Measurements from ENCODE around the gene STK11.
A peak's percentile ranks its signal among the peaks of the same experiment; 100 is the strongest.
"Not testable (repeated sequence)": the region's sequence is repeated elsewhere in the genome, so short reads cannot be mapped to it uniquely, and the experiment has no call there.

Gene STK11

DNA sequence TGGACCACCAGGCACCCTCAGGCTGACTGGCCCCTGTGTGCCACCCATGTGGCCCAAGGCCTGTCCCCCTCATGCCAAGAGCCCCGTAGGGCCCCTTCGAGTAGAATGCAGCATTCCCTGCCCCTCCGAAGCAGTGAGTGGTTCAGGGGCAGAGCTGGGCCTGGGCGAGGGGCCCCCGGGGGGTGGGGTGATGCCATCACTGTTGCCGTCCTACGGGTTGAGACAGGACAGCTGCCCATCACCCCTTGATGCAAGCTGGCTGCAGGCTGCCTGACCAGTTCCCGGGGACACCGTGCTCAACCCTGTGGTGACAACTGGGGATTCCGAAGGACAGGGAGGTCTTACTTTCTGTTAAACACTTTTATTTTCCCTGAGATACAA, 36.2 kb upstream of the STK11 start:
- DNase-seq, result no peak

DNA sequence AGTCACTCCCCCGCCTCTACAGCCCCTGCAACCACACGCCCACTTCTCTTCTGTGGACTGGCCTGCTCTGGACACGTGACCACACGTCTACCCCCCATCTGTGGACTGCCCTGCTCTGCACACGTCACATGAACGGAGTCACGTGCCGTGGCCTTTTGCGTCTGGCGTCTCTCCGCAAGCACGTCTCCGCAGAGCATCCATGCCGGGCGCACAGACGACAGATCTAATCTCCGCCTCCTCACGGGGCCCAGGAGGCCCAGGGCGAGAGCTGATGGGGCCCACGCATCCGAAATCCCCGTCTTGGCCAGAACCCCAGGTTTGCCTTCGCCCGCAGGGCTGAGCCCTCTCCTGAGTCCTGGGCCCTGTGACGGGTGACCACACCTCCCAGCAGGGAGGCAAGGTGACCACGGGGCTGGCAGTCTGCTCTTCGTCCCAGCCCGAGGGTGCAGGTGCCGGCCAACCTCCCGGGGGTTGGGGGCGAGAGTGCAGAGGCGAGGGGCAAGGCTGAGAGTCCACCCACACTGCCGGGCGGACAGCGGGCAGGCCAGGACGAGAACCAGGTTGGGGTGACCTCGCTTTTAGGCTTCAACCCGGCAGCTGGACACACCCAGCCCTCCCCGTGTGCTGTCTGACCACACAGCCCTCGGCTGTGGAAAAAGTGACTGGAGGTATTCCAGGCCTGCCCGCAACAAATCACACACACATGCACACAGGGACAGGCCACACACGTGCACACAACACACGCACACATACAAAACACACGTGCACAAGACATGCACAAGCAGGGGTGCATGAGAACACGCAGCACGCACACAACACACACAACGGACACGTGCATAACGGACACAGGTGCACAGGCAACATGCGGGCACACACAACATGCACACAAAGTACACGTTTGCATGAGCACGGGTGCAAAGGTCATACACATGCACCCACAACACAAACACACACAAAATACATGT, 35.4 kb upstream of the STK11 start:
- DNase-seq, result no peak

DNA sequence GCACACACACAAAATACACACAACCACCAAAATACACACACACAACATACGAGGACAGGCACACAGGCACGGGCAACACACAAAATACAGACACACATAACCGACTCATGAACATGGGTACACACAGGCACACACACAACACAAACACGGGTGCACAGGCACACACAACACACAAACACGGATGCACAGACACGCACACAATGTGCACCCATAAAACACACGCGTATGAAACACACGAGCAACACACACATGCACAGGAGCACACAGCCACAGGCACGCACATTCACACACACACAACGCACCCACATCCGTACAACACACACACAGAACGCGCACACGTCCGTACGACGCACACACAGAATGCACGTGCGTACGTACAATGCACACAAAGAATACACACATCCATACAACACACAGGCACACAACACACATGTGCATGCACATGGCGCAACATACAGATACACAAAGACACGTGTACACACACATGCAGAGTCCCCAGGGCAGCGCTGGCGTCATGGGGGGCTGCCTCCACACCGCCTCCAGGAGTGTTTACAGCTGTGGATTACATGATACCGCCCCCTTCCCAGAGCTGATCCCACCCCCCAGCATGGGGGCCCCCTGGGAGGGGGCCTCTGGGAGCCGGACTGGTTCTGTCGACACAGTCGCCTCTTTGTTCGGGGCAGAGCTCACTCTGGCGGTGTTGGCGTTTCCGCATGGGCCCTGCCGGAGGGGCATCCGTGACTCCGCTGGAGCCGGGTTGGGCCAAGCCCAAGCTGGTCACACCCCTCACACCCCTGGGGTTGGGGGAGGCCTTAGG, 34.4 kb upstream of the STK11 start:
- DNase-seq, result no peak

DNA sequence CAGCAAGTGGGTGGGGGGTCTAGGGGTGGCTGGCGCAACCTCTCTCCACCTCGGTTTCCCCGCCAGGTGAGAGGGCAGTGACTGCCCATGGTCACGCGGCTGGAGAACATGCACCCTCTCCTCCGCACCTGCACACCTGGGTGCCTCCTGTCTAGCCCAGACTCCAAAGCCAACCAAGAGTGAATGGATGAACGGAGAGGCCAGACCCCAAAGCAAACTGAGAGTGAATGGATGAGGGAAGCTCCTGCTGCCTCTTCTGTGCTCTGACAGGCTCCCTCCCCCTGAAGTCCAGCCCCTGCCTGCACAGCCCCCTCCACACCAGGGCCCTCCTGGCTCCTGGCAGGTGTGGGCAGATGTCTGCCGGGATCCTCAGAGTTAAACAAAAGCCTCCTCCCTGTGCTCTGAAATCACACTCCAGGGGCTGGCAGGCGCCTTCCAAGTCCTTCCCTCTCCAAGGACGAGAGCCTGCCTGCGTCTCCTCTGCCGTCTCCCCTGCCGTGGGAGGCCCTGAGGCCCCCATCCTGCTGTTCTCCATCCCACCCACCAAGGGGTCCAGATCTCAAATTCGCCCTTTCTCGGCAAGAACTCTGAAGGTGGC, 33.7 kb upstream of the STK11 start:
- DNase-seq, result no peak

DNA sequence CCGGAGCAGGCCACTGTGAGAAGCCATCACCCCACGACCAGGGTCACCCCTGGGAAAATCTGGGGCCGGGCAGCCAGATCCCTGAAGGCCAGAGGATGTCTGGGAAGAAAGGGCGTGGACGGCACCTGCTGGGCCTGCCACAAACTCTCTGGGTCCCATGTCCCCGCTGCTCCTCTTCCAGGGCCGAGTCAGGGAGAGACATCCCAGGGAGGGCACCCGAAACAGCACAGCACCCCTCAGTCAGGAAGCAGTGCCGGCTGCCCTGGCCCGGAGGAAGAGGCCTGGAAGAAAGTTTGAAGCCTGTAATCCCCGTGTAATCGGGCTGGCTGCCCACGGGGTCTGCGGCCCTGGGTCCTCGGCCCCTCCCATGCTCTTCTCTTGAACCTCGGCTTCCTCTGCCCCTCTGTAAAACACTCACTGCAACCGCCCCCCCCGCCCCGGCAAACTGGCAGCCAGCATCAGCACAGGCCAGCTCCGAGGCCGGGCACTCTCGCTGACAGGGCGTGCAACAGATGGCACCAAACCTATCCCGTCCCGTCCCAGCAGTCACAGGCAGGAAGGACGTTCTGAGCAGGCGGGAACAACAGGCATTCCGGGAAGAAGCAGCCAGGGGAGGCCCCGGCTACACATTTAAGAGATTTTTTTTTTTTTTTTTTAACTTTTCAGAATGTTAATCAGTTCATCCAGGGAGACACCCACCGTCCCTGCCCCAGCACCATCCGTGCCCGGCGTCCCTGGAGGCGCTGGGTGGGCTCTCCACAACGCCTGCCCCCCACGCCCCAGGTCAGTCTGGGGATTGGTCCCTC, 33.0 kb upstream of the STK11 start:
- DNase-seq, result no peak

DNA sequence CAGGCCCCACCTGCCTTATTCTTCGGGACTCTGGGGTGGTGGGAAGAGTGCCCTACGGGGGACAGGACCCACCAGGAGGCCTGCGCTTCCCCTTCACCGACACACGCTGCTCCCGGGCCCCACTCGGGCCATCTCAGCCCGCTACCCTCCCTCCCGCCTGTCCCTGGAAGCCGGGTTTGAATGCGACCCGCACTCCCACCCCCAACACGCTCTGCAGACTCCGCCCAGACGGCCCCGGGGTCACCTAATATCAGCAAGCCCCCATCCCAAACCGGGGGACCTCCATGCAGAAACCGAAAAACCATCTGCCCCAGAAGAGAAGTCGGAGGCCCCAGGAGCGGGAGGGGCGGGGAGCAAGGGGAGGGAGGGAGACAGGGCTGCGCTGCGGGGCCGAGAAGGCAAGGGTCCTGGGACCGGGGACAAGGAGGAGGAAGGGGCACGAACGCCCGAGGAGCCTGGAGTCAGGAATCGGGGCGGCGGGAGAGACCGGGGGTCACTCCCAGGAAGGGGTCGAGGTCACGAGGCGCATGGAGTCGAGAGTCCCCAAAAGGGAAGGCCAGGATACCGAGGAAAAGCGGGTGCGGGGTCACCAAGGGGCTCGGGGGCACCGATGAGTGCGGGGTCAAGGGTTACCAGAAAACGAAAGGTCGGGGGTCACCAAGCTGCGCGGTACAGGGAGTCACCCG, 32.3 kb upstream of the STK11 start:
- peak in 1 of 2 donors; percentile 22 for DNase-seq

DNA sequence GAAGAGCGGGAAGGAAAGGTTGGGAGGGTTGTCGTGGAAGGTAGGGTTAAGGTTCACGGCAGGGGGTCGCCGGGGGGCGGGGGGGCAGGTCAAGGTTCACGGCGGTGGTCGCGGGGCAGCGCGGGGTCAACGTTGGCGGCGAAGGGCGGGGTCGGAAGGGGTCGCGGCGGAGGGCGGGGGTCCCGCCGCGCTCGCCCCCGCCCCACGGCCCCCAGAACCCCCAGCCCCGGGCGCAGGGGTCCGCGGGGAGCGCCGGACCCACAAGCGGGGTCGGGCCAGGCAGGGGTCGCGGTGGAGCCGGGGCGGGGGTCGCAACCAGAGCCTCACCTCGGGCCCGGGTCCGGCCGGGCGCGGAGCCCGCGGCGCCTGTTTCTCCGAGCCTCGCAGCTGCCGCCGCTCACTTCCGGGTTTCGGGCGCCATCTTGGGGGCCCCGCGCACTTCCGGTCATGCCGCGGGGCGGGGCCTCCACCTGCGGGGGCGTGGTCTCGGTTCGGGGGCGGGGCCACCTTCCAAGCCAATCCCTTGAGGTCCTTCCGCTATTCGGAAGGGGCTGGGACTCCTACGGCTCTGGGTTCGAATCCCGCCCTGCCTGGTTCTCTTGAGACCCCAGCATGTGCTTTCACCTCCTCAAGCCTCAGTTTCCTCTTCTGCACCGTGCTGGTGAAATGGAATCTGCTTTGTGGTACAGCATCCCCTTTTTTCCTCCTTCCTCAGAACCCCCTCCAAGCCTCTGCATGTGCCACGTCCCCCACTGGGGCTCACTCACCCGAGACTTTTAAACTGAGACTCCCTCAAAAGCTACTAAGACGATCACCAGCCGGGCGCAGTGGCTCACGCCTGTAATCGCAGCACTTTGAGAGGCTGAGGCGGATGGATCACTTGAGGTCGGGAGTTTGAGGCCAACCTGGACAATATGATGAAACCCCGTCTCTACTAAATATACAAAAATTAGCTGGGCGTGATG, 31.5 kb upstream of the STK11 start, which contains the start of gene SBNO2:
Gene SBNO2 (minus strand): TSS at position 424 of the 965 bp plus-strand sequence. CDS start 19,992 bp downstream, outside the sequence.
- DNase-seq, result peak; percentile 89 to 90

DNA sequence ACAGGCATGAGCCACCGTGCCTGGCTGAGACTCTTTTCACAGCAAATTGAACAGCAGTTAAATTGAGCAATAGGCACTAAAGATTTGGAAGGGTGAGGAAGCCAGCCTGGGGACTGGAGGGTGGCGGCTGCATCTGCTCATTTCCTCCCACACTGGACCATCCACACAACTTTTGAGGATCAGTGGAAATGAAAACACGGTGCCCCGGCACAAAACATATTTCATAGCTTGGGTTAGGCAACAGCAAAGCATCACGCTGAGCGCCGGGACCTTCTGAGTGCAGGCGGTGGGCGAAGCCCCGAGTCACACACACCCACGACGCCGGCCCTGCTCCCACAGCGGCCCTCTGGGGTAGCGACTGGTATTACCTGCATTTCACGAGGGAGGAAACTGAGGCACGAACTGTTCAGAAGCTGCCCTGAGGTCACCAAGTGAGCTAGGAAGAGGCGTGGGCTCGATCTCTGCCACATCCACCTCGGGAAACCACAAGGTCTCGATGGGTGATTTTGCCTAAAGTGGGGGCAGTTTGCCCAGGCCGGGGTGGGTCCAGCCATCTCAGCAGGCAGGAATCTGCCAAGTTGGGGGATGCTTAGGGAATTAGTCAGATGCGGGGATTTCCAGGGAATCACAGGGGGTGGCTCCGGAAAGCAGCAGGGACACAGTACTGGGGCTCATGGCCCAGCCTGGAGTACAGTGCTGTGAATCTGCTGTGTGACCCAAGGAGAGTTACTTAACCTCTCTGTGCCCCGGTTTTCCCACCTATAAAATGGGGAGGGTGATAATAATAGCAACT, 28.1 kb upstream of the STK11 start:
- DNase-seq, result no peak

DNA sequence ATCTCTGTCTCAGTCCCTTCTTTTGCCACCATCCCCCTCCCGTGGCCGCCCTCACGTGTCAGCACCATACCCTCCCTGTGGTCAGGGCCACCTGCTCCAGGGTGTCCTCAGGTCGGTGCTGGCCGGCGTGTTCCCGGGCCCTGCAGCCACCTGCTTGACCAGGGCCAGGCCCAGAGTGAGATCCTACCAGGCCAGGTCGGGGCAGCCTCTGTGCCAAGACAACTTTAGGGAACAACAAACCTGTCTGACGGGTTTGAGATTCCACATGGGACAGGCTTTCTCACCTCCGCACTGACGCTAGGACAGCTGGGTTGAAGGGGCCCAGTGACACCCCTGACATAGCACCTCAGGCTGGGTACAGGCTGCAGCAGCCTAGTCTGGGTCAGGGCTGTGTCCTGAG, 24.0 kb upstream of the STK11 start:
- DNase-seq, result no peak

DNA sequence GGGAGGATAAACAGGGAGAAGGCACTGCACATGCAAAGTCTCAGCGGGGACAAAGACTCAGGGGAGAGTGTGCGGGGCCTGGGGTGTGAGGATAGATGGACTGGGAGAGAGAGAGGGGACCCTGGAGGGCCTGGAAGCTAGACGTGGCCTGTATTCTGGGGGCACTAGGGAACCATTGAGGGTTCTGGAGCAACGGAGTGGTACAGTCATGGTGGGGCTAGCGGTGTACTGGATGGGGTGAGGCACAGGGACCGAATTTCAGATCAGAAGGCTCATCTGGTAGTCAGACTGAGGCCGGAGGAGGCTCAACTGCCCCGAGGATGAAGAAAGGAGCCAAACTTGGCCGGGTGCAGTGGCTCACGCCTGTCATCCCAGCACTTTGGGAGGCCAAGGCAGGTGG, 23.5 kb upstream of the STK11 start:
- no peak for DNase-seq

DNA sequence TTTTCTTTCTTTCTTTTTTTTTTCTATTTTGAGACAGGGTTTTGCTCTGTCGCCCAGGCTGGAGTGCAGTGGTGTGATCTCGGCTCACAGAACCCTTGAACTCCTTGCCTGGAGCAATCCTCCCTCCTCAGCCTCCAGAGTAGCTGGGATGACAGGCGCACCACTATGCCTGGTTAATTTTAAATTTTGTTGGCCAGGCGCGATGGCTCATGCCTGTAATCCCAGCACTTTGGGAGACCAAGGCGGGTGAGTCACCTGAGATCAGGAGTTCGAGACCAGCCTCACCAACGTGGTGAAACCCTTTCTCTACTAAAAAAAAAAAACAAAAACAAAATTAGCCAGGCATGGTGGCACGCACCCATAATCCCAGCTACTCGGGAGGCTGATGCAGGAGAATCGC, 22.9 kb upstream of the STK11 start:
- no peak for DNase-seq

DNA sequence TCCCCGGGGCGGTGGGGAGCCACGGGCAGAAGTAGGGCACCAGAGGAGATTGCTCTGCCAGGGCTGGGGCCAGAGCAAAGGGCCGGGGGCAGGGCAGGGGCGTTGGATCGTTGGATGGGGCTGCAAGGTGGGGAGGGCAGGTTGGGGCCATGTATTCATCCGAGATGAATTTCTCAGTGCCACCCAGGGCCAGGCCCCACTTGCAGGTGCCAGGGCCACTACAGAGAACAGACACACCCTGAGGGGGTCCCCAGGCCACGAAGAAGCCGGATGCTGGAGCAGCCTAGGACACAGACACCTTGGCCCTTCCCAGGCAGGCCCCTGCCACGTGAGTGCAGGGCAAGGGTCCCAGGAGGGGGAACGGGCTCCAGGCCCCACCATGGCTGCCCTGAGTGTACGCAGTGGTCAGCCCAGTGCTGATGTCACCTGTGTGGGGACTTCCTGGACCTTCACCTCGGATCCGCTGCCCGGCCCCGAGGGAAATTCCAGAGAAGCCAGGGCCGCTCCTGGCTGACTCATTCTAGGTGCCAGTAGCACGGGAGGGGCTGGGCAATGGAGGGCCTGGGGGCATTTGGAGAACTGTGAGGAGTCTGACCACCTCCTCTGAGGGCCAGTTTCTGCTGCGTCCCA, 21.9 kb upstream of the STK11 start:
- DNase-seq, result no peak

DNA sequence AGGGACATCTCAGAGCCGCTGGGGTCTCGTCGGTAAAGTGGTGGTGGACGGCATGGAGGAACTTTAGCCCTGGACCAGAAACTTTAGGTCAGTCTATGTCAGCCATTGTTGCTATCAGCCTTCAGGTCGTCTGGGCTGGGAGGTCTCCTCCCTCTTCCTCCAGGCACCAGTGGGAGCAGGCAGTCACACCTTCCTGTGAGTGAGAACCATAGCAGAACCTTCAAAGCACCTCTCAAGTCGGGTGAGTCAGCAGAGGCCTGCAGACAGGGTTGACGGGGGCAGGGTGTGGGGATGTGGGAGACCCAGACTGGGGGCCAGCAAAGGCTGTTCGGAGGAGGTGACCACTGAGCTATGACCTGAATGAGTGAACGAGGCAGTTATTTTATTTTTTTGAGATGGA, 16.2 kb upstream of the STK11 start:
- peak; percentile 61 to 71 for DNase-seq

DNA sequence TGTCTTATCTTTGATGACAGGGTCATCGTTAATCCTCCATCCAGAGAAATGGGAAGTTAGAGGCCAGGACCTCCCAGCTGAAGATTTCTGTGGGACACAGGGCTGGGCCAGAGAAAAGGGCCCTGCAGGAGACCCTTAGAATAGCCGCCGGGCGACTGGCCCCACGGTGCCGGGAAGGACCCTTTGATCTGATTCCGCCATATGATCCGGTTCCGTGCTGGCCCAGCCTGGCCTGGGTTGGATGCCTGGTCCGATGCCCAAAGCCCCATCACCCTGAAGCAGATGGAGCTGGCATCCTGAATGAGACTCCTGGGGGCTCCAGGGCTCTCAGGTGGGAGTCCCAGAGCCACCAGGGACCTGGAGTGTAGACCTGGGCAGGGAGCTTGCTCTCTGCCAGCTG, 6.0 kb upstream of the STK11 start:
- no peak for DNase-seq

DNA sequence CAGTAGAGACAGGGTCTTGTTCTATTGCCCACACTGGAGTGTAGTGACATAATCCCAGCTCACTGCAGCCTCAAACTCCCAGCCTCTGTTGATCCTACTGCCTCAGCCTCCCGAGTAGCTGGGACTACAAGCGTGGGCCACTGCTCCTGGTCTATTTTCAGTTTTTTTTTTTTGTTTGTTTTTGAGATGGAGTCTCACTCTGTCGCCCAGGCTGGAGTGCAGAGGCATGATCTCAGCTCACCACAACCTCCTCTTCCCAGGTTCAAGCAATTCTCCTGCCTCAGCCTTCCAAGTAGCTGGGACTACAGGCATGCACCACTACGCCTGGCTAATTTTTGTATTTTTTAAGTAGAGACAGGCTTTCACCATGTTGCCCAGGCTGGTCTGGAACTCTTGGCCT, 5.0 kb upstream of the STK11 start:
- not testable (repeated sequence) for DNase-seq

DNA sequence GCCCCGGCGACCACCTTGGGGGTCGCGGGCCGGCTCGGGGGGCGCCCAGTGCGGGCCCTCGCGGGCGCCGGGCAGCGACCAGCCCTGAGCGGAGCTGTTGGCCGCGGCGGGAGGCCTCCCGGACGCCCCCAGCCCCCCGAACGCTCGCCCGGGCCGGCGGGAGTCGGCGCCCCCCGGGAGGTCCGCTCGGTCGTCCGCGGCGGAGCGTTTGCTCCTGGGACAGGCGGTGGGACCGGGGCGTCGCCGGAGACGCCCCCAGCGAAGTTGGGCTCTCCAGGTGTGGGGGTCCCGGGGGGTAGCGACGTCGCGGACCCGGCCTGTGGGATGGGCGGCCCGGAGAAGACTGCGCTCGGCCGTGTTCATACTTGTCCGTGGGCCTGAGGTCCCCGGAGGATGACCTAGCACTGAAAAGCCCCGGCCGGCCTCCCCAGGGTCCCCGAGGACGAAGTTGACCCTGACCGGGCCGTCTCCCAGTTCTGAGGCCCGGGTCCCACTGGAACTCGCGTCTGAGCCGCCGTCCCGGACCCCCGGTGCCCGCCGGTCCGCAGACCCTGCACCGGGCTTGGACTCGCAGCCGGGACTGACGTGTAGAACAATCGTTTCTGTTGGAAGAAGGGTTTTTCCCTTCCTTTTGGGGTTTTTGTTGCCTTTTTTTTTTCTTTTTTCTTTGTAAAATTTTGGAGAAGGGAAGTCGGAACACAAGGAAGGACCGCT, 729 bp downstream of the STK11 start:
- no peak for DNase-seq

DNA sequence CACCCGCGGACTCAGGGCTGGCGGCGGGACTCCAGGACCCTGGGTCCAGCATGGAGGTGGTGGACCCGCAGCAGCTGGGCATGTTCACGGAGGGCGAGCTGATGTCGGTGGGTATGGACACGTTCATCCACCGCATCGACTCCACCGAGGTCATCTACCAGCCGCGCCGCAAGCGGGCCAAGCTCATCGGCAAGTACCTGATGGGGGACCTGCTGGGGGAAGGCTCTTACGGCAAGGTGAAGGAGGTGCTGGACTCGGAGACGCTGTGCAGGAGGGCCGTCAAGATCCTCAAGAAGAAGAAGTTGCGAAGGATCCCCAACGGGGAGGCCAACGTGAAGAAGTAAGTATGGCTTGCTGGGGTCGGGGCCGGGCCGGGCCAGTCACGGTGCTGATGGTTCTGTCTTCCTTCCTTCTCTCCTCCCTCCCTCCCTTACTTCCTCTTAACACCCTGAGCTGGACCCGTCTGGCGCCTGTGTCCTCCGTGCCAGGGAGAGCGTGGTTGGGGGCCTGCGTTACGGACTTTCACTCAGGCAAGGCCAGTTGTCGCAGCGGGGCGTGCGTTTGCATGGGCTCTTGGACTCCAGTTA, 1.4 kb downstream of the STK11 start:
- DNase-seq, result peak in 1 of 2 donors; percentile 31

DNA sequence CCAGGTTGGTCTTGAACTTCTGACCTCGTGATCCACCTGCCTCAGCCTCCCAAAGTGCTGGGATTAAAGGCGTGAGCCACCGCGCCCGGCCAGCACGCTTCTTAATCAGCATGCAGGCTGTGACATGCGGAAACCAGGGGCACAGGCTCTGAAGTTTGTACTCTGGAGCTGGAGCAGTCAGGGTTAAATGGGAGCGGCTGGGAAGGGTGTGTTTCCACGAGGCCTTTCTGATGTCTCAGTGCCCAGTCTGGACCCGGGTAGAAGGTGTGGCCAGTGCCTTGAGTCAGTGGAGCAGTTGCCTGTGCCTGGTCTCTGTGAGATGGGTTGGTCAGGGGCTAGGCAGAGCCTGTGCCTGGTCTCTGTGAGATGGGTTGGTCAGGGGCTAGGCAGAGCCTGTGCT, 3.3 kb downstream of the STK11 start:
- DNase-seq, result not testable (repeated sequence)

Measured in activated CD4-positive, alpha-beta T cell treated with anti-CD3 and anti-CD28 coated beads for 4 hours (primary cell).